ENCODE measurements around the gene CASK.

- TF ChIP-seq POLR2AphosphoS5 (IDR thresholded peaks at IDR 0.05; ENCODE audit: low read depth, low read length) (no peak), CTCF (IDR thresholded peaks at IDR 0.05) (no peak), SIN3A (IDR thresholded peaks at IDR 0.05; ENCODE audit: borderline replicate concordance, insufficient read depth, low read depth, low read length) (no peak), REST (IDR thresholded peaks at IDR 0.05; ENCODE audit: insufficient read depth in 1 of 2, low read depth in 2 of 2, low read length in 1 of 2) (no peak), TCF7L2 (IDR thresholded peaks at IDR 0.05; ENCODE audit: low read depth, low read length) (no peak)
These were observed 366.4 kb downstream of the CASK start for GRCh38 chrX:41556958-41557357.

Measured in Panc1 (cell line).